Endodermal cell (in vitro differentiated cells): Measurements from ENCODE around the gene POLR2L. TPM values are rescaled to one million over a fixed set of nuclear protein-coding genes. Genes with fewer than 3 reads are reported as not detected.

ENCODE experiments used
- DNase-seq: peaks from one replicate; pipeline ENCODE4 v3.0.0-alpha.2; 2017
- H3K27ac ChIP-seq: 2 replicates; pipeline ENCODE4 v1.5.1; 2013; ENCODE audit warnings: mild to moderate bottlenecking, low read depth, low read length, moderate library complexity
- H3K27me3 ChIP-seq: 2 replicates; pipeline ENCODE4 v1.6.1; 2013; ENCODE audit warnings: mild to moderate bottlenecking, low read length, moderate library complexity; ENCODE audit not compliant: insufficient read depth, control insufficient read depth, poor library complexity, severe bottlenecking
- H3K36me3 ChIP-seq: 2 replicates; pipeline ENCODE4 v1.7.0; 2013; ENCODE audit warnings: mild to moderate bottlenecking, low read length, moderate library complexity; ENCODE audit not compliant: control insufficient read depth, insufficient read depth
- H3K4me1 ChIP-seq: one replicate; pipeline ENCODE4 v1.7.0; 2013; ENCODE audit warnings: low read length; ENCODE audit not compliant: control insufficient read depth, insufficient read depth
- H3K4me3 ChIP-seq: 2 replicates; pipeline ENCODE4 v1.5.1; 2013; ENCODE audit warnings: mild to moderate bottlenecking, low read length, moderate library complexity
- H3K9ac ChIP-seq: 2 replicates; pipeline ENCODE4 v1.6.1; 2013; ENCODE audit warnings: mild to moderate bottlenecking, low read length, moderate library complexity; ENCODE audit not compliant: poor library complexity, severe bottlenecking; ENCODE audit errors: extremely low read depth
- H3K9me3 ChIP-seq: 2 replicates; pipeline ENCODE4 v1.6.1; 2013; ENCODE audit warnings: mild to moderate bottlenecking, low read length, moderate library complexity; ENCODE audit not compliant: control insufficient read depth
- H3K27ac Mint-ChIP-seq: 2 replicates; pipeline ENCODE4 v1.8.0; 2020; ENCODE audit warnings: mixed read lengths
- H3K27me3 Mint-ChIP-seq: 2 replicates; pipeline ENCODE4 v1.8.0; 2021; ENCODE audit warnings: mild to moderate bottlenecking, mixed read lengths; ENCODE audit not compliant: insufficient read depth
- H3K36me3 Mint-ChIP-seq: 2 replicates; pipeline ENCODE4 v1.8.0; 2020; ENCODE audit warnings: low read depth, mixed read lengths
- H3K4me1 Mint-ChIP-seq: 2 replicates; pipeline ENCODE4 v1.8.0; 2020; ENCODE audit warnings: mixed read lengths
- H3K4me3 Mint-ChIP-seq: 2 replicates; pipeline ENCODE4 v1.8.0; 2020; ENCODE audit warnings: mild to moderate bottlenecking, moderate library complexity, mixed read lengths
- H3K9me3 Mint-ChIP-seq: 2 replicates; pipeline ENCODE4 v1.8.0; 2020; ENCODE audit warnings: mild to moderate bottlenecking, mixed read lengths
- WGBS, 2 experiments: methylation state at CpG; one replicate each; pipeline versions ENCODE4 v1.1.5 to v1.1.7; 2013; ENCODE audit warnings: missing lambda C conversion rate in 2 of 2, mixed read lengths in 1 of 2; ENCODE audit not compliant: insufficient coverage in 1 of 2, insufficient read length in 1 of 2; 5-methylcytosine and 5-hydroxymethylcytosine counted together
- total RNA-seq, 2 donors: library from RNA; stranded (reverse); fragmentation: NEBNext Ultra II Directional in 1 of 2; extraction: Animal tissue kit (Norgen Biotek cat#: 25700) in 1 of 2; gene quantifications; 2 replicates in 1 of 2; 3 replicates in 1 of 2; pipeline ENCODE4 v1.2.1, GENCODE V29; 2021
- TF ChIP-seq, protein P1 (sequence below): fragments of 200-600 bp; sonication (generic); conservative IDR thresholded peaks from 2 replicates; pipeline ENCODE4 v1.5.0; 2021; ENCODE audit warnings: antibody characterized with exemption, mild to moderate bottlenecking

The POLR2L gene
- total RNA-seq, 2 donors from 2014 or later, result 139 to 148 TPM

DNA sequence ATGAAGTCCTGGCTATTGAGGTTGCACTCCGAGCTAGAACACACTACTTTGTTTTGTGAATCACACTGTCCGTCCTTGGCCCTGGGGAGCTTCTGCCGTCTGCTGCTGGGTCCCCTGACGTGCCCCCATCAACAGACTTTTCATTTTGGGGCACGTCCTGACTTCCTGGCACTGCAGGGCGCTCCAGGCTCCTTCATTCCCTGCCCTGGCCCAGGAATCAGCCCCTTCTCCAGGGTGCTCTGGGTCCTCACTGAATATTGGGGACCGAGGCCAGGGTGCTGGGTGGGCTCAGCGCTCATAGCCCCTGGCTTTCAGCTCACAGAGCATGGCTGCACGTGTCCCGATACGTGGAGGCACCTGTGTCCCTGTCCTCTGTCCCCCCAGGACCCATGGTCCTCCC, 22.6 kb upstream of the POLR2L start:
- no peaks in the 10 kb centered on the region for H3K27me3 ChIP-seq
- peak overlapping the region; percentile 49 for H3K27ac ChIP-seq
- no peaks in the 10 kb centered on the region for H3K4me1 ChIP-seq
- H3K9ac ChIP-seq, result no peak overlapping the region
- TF ChIP-seq, protein P1, sequence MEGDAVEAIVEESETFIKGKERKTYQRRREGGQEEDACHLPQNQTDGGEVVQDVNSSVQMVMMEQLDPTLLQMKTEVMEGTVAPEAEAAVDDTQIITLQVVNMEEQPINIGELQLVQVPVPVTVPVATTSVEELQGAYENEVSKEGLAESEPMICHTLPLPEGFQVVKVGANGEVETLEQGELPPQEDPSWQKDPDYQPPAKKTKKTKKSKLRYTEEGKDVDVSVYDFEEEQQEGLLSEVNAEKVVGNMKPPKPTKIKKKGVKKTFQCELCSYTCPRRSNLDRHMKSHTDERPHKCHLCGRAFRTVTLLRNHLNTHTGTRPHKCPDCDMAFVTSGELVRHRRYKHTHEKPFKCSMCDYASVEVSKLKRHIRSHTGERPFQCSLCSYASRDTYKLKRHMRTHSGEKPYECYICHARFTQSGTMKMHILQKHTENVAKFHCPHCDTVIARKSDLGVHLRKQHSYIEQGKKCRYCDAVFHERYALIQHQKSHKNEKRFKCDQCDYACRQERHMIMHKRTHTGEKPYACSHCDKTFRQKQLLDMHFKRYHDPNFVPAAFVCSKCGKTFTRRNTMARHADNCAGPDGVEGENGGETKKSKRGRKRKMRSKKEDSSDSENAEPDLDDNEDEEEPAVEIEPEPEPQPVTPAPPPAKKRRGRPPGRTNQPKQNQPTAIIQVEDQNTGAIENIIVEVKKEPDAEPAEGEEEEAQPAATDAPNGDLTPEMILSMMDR, result no peak
- no peak overlapping the region for H3K4me3 ChIP-seq
- no peak for DNase-seq
- Mint-ChIP-seq H3K4me3 (no peak overlapping the region), H3K27me3 (no peaks in the 10 kb centered on the region), H3K4me1 (peaks cover 1% of the 10 kb centered on the region), H3K36me3 (no peaks in the 10 kb centered on the region), H3K27ac (no peak overlapping the region), H3K9me3 (no peaks in the 10 kb centered on the region)
- H3K9me3 ChIP-seq, result no peaks in the 10 kb centered on the region
- WGBS, 2 experiments, result 92 to 97% methylated on average over 9 to 10 of the region's 11 CpGs
- no peaks in the 10 kb centered on the region for H3K36me3 ChIP-seq

DNA sequence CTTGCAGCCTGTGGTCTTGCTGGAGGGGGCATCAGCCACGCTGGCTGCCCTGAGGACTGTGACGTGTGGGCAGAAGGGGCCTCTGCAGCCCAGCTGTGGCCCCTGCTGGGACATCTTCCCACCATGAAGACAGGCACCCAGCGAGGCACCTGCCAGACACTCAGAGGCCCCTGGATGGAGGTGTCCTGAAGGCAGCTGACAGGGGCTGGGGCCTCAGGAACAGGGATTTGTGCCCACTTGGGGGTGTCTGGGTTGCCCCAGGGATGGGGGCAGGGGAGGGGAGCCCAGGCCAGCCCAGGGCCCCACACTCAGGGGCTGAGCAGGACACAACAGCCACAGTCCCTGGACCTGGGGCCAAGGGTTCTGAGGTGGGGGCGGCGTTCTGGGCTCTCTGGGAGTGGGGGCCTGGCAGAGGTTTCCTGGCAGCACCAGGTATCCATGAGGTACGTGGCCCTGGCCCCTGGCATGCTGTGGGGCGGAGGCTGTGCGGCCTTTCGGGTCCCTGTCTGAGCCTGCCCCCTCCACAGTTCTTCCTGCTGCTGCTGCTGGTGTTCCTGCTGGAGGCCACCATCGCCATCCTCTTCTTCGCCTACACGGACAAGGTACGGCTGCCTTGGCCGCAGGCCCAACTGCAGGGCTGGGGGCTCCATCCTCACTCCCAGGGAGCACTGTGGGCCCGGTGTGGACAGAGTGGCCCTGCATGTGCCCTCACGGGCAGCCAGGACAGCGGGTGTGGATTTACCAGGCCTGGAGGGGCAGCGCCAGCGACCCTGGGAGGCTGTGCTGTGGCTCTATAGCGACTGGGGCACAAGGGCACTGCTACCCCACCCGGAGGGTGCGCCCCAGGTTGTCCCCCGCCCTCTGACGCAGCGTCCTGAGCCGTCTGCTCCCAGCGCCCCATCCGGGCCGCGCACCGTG, 21.8 kb upstream of the POLR2L start:
- Histone ChIP-seq H3K27ac (peak overlapping the region; percentile 49), H3K9me3 (no peaks in the 10 kb centered on the region), H3K4me1 (no peaks in the 10 kb centered on the region), H3K4me3 (no peak overlapping the region), H3K27me3 (no peaks in the 10 kb centered on the region), H3K36me3 (no peaks in the 10 kb centered on the region), H3K9ac (no peak overlapping the region)
- 93 to 96% methylated on average over 11 to 31 of the region's 31 CpGs for WGBS, 2 experiments
- DNase-seq, result no peak
- no peak overlapping the region for H3K27ac Mint-ChIP-seq
- TF ChIP-seq, protein P1, result no peak
- H3K36me3 Mint-ChIP-seq, result no peaks in the 10 kb centered on the region
- peaks cover 1% of the 10 kb centered on the region for H3K4me1 Mint-ChIP-seq
- H3K27me3 Mint-ChIP-seq, result no peaks in the 10 kb centered on the region
- no peaks in the 10 kb centered on the region for H3K9me3 Mint-ChIP-seq
- no peak overlapping the region for H3K4me3 Mint-ChIP-seq

- WGBS, 2 experiments, result 64 to 78% methylated on average over 13 to 24 of the region's 24 CpGs
- Mint-ChIP-seq H3K4me1 (peaks cover 1% of the 10 kb centered on the region), H3K4me3 (no peak overlapping the region), H3K36me3 (no peaks in the 10 kb centered on the region), H3K9me3 (no peaks in the 10 kb centered on the region), H3K27me3 (no peaks in the 10 kb centered on the region), H3K27ac (peak overlapping the region; percentile 58)
- no peaks in the 10 kb centered on the region for H3K4me1 ChIP-seq
- H3K36me3 ChIP-seq, result no peaks in the 10 kb centered on the region
- peak overlapping the region; percentile 76 for H3K27ac ChIP-seq
- H3K27me3 ChIP-seq, result no peaks in the 10 kb centered on the region
- no peak overlapping the region for H3K9ac ChIP-seq
- no peak overlapping the region for H3K4me3 ChIP-seq
- TF ChIP-seq, protein P1, result no peak
- no peak for DNase-seq
- no peaks in the 10 kb centered on the region for H3K9me3 ChIP-seq
Observed at GRCh38 chr11:863023-863909, 20.9 kb upstream of the POLR2L start.
